DND-41 (cell line): ENCODE data around the gene BIRC5.

Source experiments
- EZH2 ChIP-seq: IDR thresholded peaks from 3 replicates; pipeline ENCODE4 v1.6.1; 2012; ENCODE audit warnings: borderline replicate concordance, low read depth, mild to moderate bottlenecking, moderate library complexity, low read length, inconsistent platforms; ENCODE audit not compliant: severe bottlenecking
- TF ChIP-seq, protein P1 (sequence below): IDR thresholded peaks from 2 replicates; pipeline ENCODE4 v1.5.1; 2012; ENCODE audit warnings: borderline replicate concordance, low read length, moderate library complexity, mild to moderate bottlenecking; ENCODE audit not compliant: poor library complexity, severe bottlenecking; ENCODE audit errors: extremely low read depth

DNA sequence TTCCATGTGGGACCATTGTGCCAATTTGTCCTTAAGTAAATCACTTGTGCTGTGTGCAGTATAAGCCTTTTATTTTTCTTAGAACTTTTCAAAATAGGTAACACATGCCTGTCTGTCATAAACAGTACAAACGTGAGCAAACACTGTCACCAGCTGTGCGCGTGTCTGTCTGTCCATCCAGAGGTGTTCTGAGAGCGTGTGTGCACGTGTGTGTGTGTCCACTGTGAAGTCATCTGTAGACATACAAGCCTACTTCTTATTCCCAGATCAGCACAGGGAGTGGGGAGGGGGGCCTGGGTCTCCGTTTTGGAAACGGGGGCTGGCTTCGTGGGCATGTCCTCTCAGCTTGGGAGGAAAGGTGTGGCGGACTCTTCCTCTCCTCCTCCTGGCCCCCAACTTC is 26.8 kb downstream of the BIRC5 start:
- TF ChIP-seq, protein P1, sequence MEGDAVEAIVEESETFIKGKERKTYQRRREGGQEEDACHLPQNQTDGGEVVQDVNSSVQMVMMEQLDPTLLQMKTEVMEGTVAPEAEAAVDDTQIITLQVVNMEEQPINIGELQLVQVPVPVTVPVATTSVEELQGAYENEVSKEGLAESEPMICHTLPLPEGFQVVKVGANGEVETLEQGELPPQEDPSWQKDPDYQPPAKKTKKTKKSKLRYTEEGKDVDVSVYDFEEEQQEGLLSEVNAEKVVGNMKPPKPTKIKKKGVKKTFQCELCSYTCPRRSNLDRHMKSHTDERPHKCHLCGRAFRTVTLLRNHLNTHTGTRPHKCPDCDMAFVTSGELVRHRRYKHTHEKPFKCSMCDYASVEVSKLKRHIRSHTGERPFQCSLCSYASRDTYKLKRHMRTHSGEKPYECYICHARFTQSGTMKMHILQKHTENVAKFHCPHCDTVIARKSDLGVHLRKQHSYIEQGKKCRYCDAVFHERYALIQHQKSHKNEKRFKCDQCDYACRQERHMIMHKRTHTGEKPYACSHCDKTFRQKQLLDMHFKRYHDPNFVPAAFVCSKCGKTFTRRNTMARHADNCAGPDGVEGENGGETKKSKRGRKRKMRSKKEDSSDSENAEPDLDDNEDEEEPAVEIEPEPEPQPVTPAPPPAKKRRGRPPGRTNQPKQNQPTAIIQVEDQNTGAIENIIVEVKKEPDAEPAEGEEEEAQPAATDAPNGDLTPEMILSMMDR: no peak
- no peak for TF ChIP-seq EZH2
